ENCODE data around the gene HPSE2.
"Not testable (repeated sequence)": the region's sequence is repeated elsewhere in the genome, so short reads cannot be mapped to it uniquely, and the experiment has no call there.

Gene HPSE2

GRCh38 chr10:98608411-98608810 lies 627.2 kb downstream of the HPSE2 start:
- no peak for DNase-seq

GRCh38 chr10:98602224-98602623 lies 633.4 kb downstream of the HPSE2 start:
- DNase-seq, result no peak

- no peak for DNase-seq
Measured at GRCh38 chr10:98599032-98599610, 636.5 kb downstream of the HPSE2 start.

GRCh38 chr10:98596404-98596803 lies 639.2 kb downstream of the HPSE2 start:
- no peak for DNase-seq

GRCh38 chr10:98589691-98590090 lies 646.0 kb downstream of the HPSE2 start:
- DNase-seq, result no peak

- no peak for DNase-seq
Measured at GRCh38 chr10:98589007-98589406, 646.6 kb downstream of the HPSE2 start.

GRCh38 chr10:98587156-98587837 lies 648.4 kb downstream of the HPSE2 start:
- no peak for DNase-seq

GRCh38 chr10:98586096-98586495 lies 649.6 kb downstream of the HPSE2 start:
- DNase-seq, result no peak

GRCh38 chr10:98582363-98582762 lies 653.3 kb downstream of the HPSE2 start:
- DNase-seq, result no peak

GRCh38 chr10:98577578-98577977 lies 658.1 kb downstream of the HPSE2 start:
- no peak for DNase-seq

GRCh38 chr10:98577168-98577567 lies 658.5 kb downstream of the HPSE2 start:
- DNase-seq, result no peak

- DNase-seq, result no peak
Measured at GRCh38 chr10:98576096-98576495, 659.6 kb downstream of the HPSE2 start.

- DNase-seq, result no peak
Measured at GRCh38 chr10:98572594-98572993, 663.1 kb downstream of the HPSE2 start.

- DNase-seq, result no peak
Measured at GRCh38 chr10:98570834-98571233, 664.8 kb downstream of the HPSE2 start.

- DNase-seq, result no peak
Measured at GRCh38 chr10:98569853-98570252, 665.8 kb downstream of the HPSE2 start.

- no peak for DNase-seq
Measured at GRCh38 chr10:98568551-98568950, 667.1 kb downstream of the HPSE2 start.

GRCh38 chr10:98567391-98568133 lies 668.1 kb downstream of the HPSE2 start:
- no peak for DNase-seq

- DNase-seq, result no peak
Measured at GRCh38 chr10:98563811-98564210, 671.8 kb downstream of the HPSE2 start.

GRCh38 chr10:98560565-98560964 lies 675.1 kb downstream of the HPSE2 start:
- DNase-seq, result no peak

GRCh38 chr10:98556061-98556460 lies 679.6 kb downstream of the HPSE2 start:
- DNase-seq, result no peak

GRCh38 chr10:98555021-98555619 lies 680.5 kb downstream of the HPSE2 start:
- DNase-seq, result peak; percentile 43

- DNase-seq, result not testable (repeated sequence)
Measured at GRCh38 chr10:98541561-98541960, 694.1 kb downstream of the HPSE2 start.

GRCh38 chr10:98539578-98539977 lies 696.1 kb downstream of the HPSE2 start:
- DNase-seq, result no peak

GRCh38 chr10:98538472-98538871 lies 697.2 kb downstream of the HPSE2 start:
- no peak for DNase-seq

Measured in NCI-H2029 treated with DMSO at 0.1 percent for 48 hours (cell line).